ENCODE data around the gene SNTN.

SNTN gene

GRCh38 chr3:63662500-63662899 is 10.0 kb downstream of the SNTN start:
- Histone ChIP-seq H3K4me1 (no peaks in the 10 kb centered on the region), H3K27me3 (no peaks in the 10 kb centered on the region), H3K36me3 (no peaks in the 10 kb centered on the region), H3K27ac (no peak overlapping the region), H4K20me1 (no peaks in the 10 kb centered on the region), H3K4me2 (no peak overlapping the region), H3K9me3 (no peaks in the 10 kb centered on the region), H3K9ac (no peak overlapping the region), H3K4me3 (no peak overlapping the region)
- no peak for TF ChIP-seq Cebpa-rat (IDR thresholded peaks at IDR 0.05)

GRCh38 chr3:63670544-63670943 is 18.1 kb downstream of the SNTN start:
- Histone ChIP-seq H3K4me1 (no peaks in the 10 kb centered on the region), H3K27ac (no peak overlapping the region), H4K20me1 (no peaks in the 10 kb centered on the region), H3K27me3 (no peaks in the 10 kb centered on the region), H3K9me3 (no peaks in the 10 kb centered on the region), H3K36me3 (no peaks in the 10 kb centered on the region), H3K9ac (no peak overlapping the region), H3K4me3 (no peak overlapping the region), H3K4me2 (no peak overlapping the region)
- no peak for TF ChIP-seq Cebpa-rat (IDR thresholded peaks at IDR 0.05)

- no peaks in the 10 kb centered on the region for H3K4me1 ChIP-seq
- no peaks in the 10 kb centered on the region for H3K36me3 ChIP-seq
- no peaks in the 10 kb centered on the region for H3K9me3 ChIP-seq
- no peak overlapping the region for H3K4me3 ChIP-seq
- no peaks in the 10 kb centered on the region for H4K20me1 ChIP-seq
- H3K9ac ChIP-seq = no peak overlapping the region
- no peak for TF ChIP-seq Cebpa-rat (IDR thresholded peaks at IDR 0.05)
- H3K27ac ChIP-seq = no peak overlapping the region
- no peaks in the 10 kb centered on the region for H3K27me3 ChIP-seq
- no peak overlapping the region for H3K4me2 ChIP-seq
Measured at GRCh38 chr3:63673111-63673510, 20.6 kb downstream of the SNTN start.

GRCh38 chr3:63674586-63674985 is 22.1 kb downstream of the SNTN start:
- Histone ChIP-seq H4K20me1 (no peaks in the 10 kb centered on the region), H3K4me2 (no peak overlapping the region), H3K36me3 (no peaks in the 10 kb centered on the region), H3K9ac (no peak overlapping the region), H3K4me3 (no peak overlapping the region), H3K9me3 (no peaks in the 10 kb centered on the region), H3K27me3 (no peaks in the 10 kb centered on the region), H3K4me1 (no peaks in the 10 kb centered on the region), H3K27ac (no peak overlapping the region)
- TF ChIP-seq Cebpa-rat (IDR thresholded peaks at IDR 0.05) = no peak

- Histone ChIP-seq H3K4me3 (no peak overlapping the region), H3K4me2 (no peak overlapping the region), H3K27ac (no peak overlapping the region), H3K9ac (no peak overlapping the region), H3K4me1 (no peaks in the 10 kb centered on the region), H3K9me3 (no peaks in the 10 kb centered on the region), H4K20me1 (no peaks in the 10 kb centered on the region), H3K36me3 (no peaks in the 10 kb centered on the region), H3K27me3 (no peaks in the 10 kb centered on the region)
- no peak for TF ChIP-seq Cebpa-rat (IDR thresholded peaks at IDR 0.05)
Measured at GRCh38 chr3:63679186-63679585, 26.7 kb downstream of the SNTN start.

- TF ChIP-seq Cebpa-rat (IDR thresholded peaks at IDR 0.05) = no peak
- Histone ChIP-seq H3K36me3 (no peaks in the 10 kb centered on the region), H3K27ac (no peak overlapping the region), H3K9me3 (no peaks in the 10 kb centered on the region), H3K27me3 (no peaks in the 10 kb centered on the region), H3K9ac (no peak overlapping the region), H4K20me1 (no peaks in the 10 kb centered on the region), H3K4me1 (no peaks in the 10 kb centered on the region), H3K4me2 (no peak overlapping the region), H3K4me3 (no peak overlapping the region)
Measured at GRCh38 chr3:63684081-63684480, 31.6 kb downstream of the SNTN start.

GRCh38 chr3:63685340-63685739 is 32.9 kb downstream of the SNTN start:
- H3K27me3 ChIP-seq = no peaks in the 10 kb centered on the region
- H3K9me3 ChIP-seq = no peaks in the 10 kb centered on the region
- no peaks in the 10 kb centered on the region for H3K4me1 ChIP-seq
- H3K4me2 ChIP-seq = no peak overlapping the region
- no peaks in the 10 kb centered on the region for H3K36me3 ChIP-seq
- H3K4me3 ChIP-seq = no peak overlapping the region
- TF ChIP-seq Cebpa-rat (IDR thresholded peaks at IDR 0.05) = no peak
- H4K20me1 ChIP-seq = no peaks in the 10 kb centered on the region
- H3K27ac ChIP-seq = no peak overlapping the region
- no peak overlapping the region for H3K9ac ChIP-seq

- no peak overlapping the region for H3K27ac ChIP-seq
- H3K4me1 ChIP-seq = no peaks in the 10 kb centered on the region
- H4K20me1 ChIP-seq = no peaks in the 10 kb centered on the region
- H3K4me3 ChIP-seq = no peak overlapping the region
- no peaks in the 10 kb centered on the region for H3K9me3 ChIP-seq
- no peak overlapping the region for H3K9ac ChIP-seq
- no peak for TF ChIP-seq Cebpa-rat (IDR thresholded peaks at IDR 0.05)
- H3K4me2 ChIP-seq = no peak overlapping the region
- no peaks in the 10 kb centered on the region for H3K27me3 ChIP-seq
- no peaks in the 10 kb centered on the region for H3K36me3 ChIP-seq
Measured at GRCh38 chr3:63687278-63688225, 35.1 kb downstream of the SNTN start.

GRCh38 chr3:63689285-63689684 is 36.8 kb downstream of the SNTN start:
- Histone ChIP-seq H3K9me3 (no peaks in the 10 kb centered on the region), H3K27ac (no peak overlapping the region), H3K36me3 (no peaks in the 10 kb centered on the region), H3K27me3 (no peaks in the 10 kb centered on the region), H3K4me2 (no peak overlapping the region), H3K9ac (no peak overlapping the region), H3K4me1 (no peaks in the 10 kb centered on the region), H4K20me1 (no peaks in the 10 kb centered on the region), H3K4me3 (no peak overlapping the region)
- no peak for TF ChIP-seq Cebpa-rat (IDR thresholded peaks at IDR 0.05)

- Histone ChIP-seq H3K9ac (no peak overlapping the region), H3K9me3 (no peaks in the 10 kb centered on the region), H3K27me3 (no peaks in the 10 kb centered on the region), H4K20me1 (no peaks in the 10 kb centered on the region), H3K27ac (no peak overlapping the region), H3K36me3 (no peaks in the 10 kb centered on the region), H3K4me2 (no peak overlapping the region), H3K4me3 (no peak overlapping the region), H3K4me1 (no peaks in the 10 kb centered on the region)
- TF ChIP-seq Cebpa-rat (IDR thresholded peaks at IDR 0.05) = no peak
Measured at GRCh38 chr3:63693351-63693750, 40.9 kb downstream of the SNTN start.

All from BLaER1 (cell line).